Posterior vena cava (tissue), 2 donors: ENCODE data around the gene SLITRK6. TPM values are rescaled to one million over a fixed set of nuclear protein-coding genes. Genes with fewer than 3 reads are reported as not detected.
"Not testable (repeated sequence)": the region's sequence is repeated elsewhere in the genome, so short reads cannot be mapped to it uniquely, and the experiment has no call there.

Source experiments
- DNase-seq: peaks from one replicate; pipeline ENCODE4 v3.0.0-alpha.2; 2020; ENCODE audit warnings: low spot score
- intact Hi-C, 2 donors: fragments of 100-400 bp; cut with DNase I; formaldehyde crosslinking; loops; one replicate each; pipeline versions ENCODE4 v1.14.1 to v1.14.2; 2022 to 2023
- long read RNA-seq, 2 donors: library from polyadenylated mRNA; unstranded; transcript quantifications; one replicate each; pipeline ENCODE4 v2.0.0, GENCODE V29; 2020 to 2021
- total RNA-seq, 2 donors: library from RNA; stranded (reverse); fragmentation: NEBNext Ultra II Directional; extraction: Animal tissue kit (Norgen Biotek cat#: 25700); gene quantifications; one replicate each; pipeline ENCODE4 v1.2.1, GENCODE V29; 2021
- donor health status: DM: yes; HTN: yes; CAD: no.
- donor health status: DM: yes; HTN: yes; CAD: no.

The SLITRK6 gene
- under 1 TPM; 0.32 to 0.38 TPM for total RNA-seq
- long read RNA-seq, donor 1, result 0 reads
- long read RNA-seq, donor 2, result 0 reads

GRCh38 chr13:85799097-85799582 is at the start of gene SLITRK6:
Gene SLITRK6 (minus strand): TSS chr13:85799419. CDS start chr13:85796508, 2,911 bp downstream.
- DNase-seq, result no peak
- intact Hi-C loops, result no loop called here

GRCh38 chr13:85847012-85847411 is 47.8 kb upstream of the SLITRK6 start:
- no peak for DNase-seq
- intact Hi-C loops, result no loop called here

- intact Hi-C loops, result no loop called here
- DNase-seq, result no peak
These were observed 42.2 kb upstream of the SLITRK6 start for GRCh38 chr13:85841427-85841826.

- intact Hi-C loops, result no loop called here
- no peak for DNase-seq
These were observed 34.7 kb upstream of the SLITRK6 start for GRCh38 chr13:85833921-85834320.

- no peak for DNase-seq
- intact Hi-C loops, result no loop called here
These were observed 29.0 kb upstream of the SLITRK6 start for GRCh38 chr13:85828094-85828684.

- intact Hi-C loops, result no loop called here
- DNase-seq, result no peak
These were observed 26.2 kb upstream of the SLITRK6 start for GRCh38 chr13:85825454-85825853.

GRCh38 chr13:85823832-85824231 is 24.6 kb upstream of the SLITRK6 start:
- intact Hi-C loops, result no loop called here
- no peak for DNase-seq

GRCh38 chr13:85819513-85819912 is 20.3 kb upstream of the SLITRK6 start:
- intact Hi-C loops, result loop anchor here in 1 of 2 donors (2.0 kb wide), 1 partner anchor 23 kb away; no protein-coding TSS in a partner anchor
- DNase-seq, result no peak

- intact Hi-C loops, result no loop called here
- no peak for DNase-seq
These were observed 17.2 kb upstream of the SLITRK6 start for GRCh38 chr13:85816413-85816812.

- intact Hi-C loops, result no loop called here
- no peak for DNase-seq
These were observed 13.1 kb upstream of the SLITRK6 start for GRCh38 chr13:85812282-85812681.

- intact Hi-C loops, result loop anchor here in 1 of 2 donors (10.0 kb wide), 1 partner anchor 914 kb away; no protein-coding TSS in a partner anchor
- no peak for DNase-seq
These were observed 9.6 kb upstream of the SLITRK6 start for GRCh38 chr13:85808811-85809210.

- DNase-seq, result no peak
- intact Hi-C loops, result loop anchor here in 1 of 2 donors (10.0 kb wide), 1 partner anchor 912 kb away; no protein-coding TSS in a partner anchor
These were observed 7.4 kb upstream of the SLITRK6 start for GRCh38 chr13:85806553-85807175.

GRCh38 chr13:85798556-85798955 is 663 bp downstream of the SLITRK6 start:
- intact Hi-C loops, result no loop called here
- no peak for DNase-seq

GRCh38 chr13:85797311-85797710 is 1.9 kb downstream of the SLITRK6 start:
- intact Hi-C loops, result loop anchor here in 1 of 2 donors (2.0 kb wide), 1 partner anchor 21 kb away; no protein-coding TSS in a partner anchor
- no peak for DNase-seq

- DNase-seq, result no peak
- intact Hi-C loops, result no loop called here
These were observed 14.0 kb downstream of the SLITRK6 start for GRCh38 chr13:85785205-85785604.

- DNase-seq, result no peak
- intact Hi-C loops, result no loop called here
These were observed 26.9 kb downstream of the SLITRK6 start for GRCh38 chr13:85772367-85772766.

GRCh38 chr13:85771856-85772255 is 27.4 kb downstream of the SLITRK6 start:
- no peak for DNase-seq
- intact Hi-C loops, result no loop called here

GRCh38 chr13:85768946-85769345 is 30.3 kb downstream of the SLITRK6 start:
- no peak for DNase-seq
- intact Hi-C loops, result no loop called here

- intact Hi-C loops, result no loop called here
- no peak for DNase-seq
These were observed 44.1 kb downstream of the SLITRK6 start for GRCh38 chr13:85755123-85755522.

- intact Hi-C loops, DNase-seq: not testable (repeated sequence)
These were observed 55.9 kb downstream of the SLITRK6 start for GRCh38 chr13:85743201-85743770.
